GM23338 (cell line): Measurements from ENCODE around the gene TRIM24. TPM values are rescaled to one million over a fixed set of nuclear protein-coding genes. Genes with fewer than 3 reads are reported as not detected.

Experiments used
- CREB1 ChIP-seq: fragments of 250-450 bp; sonication (Bioruptor Pico); IDR thresholded peaks from 2 replicates; pipeline ENCODE4 v1.5.0; 2020; ENCODE audit warnings: low read depth, mild to moderate bottlenecking, moderate library complexity
- NANOG ChIP-seq: IDR thresholded peaks from 2 replicates; pipeline ENCODE4 v1.6.1; 2016; ENCODE audit warnings: antibody characterized with exemption, borderline replicate concordance
- POLR2AphosphoS5 ChIP-seq: IDR thresholded peaks from 2 replicates; pipeline ENCODE4 v1.6.1; 2016; ENCODE audit warnings: antibody characterized with exemption, low read depth
- STAT1 ChIP-seq: IDR thresholded peaks from one replicate; pipeline ENCODE4 v1.6.1; 2016; ENCODE audit warnings: antibody characterized with exemption; ENCODE audit not compliant: unreplicated experiment
- ZNF114 ChIP-seq: fragments of 250-450 bp; sonication (Bioruptor Pico); IDR thresholded peaks from 2 replicates; pipeline ENCODE4 v1.5.0; 2020; ENCODE audit warnings: mild to moderate bottlenecking, moderate library complexity
- ZNF331 ChIP-seq: fragments of 250-450 bp; sonication (Bioruptor Pico); IDR thresholded peaks from 2 replicates; pipeline ENCODE4 v1.5.0; 2020; ENCODE audit warnings: low read depth, mild to moderate bottlenecking, moderate library complexity
- polyA plus RNA-seq: library from polyadenylated mRNA; unstranded; fragments of >200 nt; fragmentation: Nextera tagmentation; extraction: Ambion mirVana; gene quantifications from 2 replicates; pipeline ENCODE4 v1.2.1, GENCODE V29; 2016
- total RNA-seq: library from RNA; depleted of rRNA; stranded (reverse); fragments of >200 nt; shearing (Covaris generic); gene quantifications from 2 replicates; pipeline ENCODE4 v1.2.3, GENCODE V29; 2014
- TF ChIP-seq, protein P1 (sequence below): fragments of 250-450 bp; sonication (Bioruptor Pico); IDR thresholded peaks from 2 replicates; pipeline ENCODE4 v1.5.0; 2020; ENCODE audit warnings: mild to moderate bottlenecking, moderate library complexity
- TF ChIP-seq, protein P2 (sequence below), 2 experiments: fragments of 200-600 bp in 1 of 2; sonication (generic) in 1 of 2; conservative IDR thresholded peaks; 2 replicates each; pipeline versions ENCODE4 v1.5.1 to v1.6.1; 2016 to 2017; ENCODE audit warnings: antibody characterized with exemption in 2 of 2, low read depth in 2 of 2, mild to moderate bottlenecking in 2 of 2, moderate library complexity in 1 of 2

TRIM24 gene
- total and polyA plus RNA-seq, 2 experiments from 2014 or later: 67.0 to 120 TPM

DNA sequence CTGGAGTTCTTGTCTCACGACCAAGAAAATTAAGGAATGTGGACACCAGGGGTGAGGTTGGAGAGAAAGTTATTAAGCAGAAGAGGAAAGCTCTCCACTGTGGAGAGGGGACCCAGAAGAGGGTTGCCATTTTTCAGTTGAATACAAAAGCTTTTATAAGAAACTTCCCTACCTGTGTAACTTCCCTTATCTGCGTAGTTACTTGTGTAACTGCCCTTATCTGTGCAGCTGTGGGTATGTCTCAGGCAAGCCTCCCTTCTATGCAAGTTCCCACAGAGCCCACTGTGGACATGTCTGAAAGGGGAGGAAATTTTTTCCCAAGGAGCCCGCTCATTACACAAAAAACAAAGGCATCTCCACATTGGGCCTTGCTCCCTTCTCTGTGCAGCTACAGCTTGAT, 146.2 kb downstream of the TRIM24 start (continued):
- TF ChIP-seq, protein P1, sequence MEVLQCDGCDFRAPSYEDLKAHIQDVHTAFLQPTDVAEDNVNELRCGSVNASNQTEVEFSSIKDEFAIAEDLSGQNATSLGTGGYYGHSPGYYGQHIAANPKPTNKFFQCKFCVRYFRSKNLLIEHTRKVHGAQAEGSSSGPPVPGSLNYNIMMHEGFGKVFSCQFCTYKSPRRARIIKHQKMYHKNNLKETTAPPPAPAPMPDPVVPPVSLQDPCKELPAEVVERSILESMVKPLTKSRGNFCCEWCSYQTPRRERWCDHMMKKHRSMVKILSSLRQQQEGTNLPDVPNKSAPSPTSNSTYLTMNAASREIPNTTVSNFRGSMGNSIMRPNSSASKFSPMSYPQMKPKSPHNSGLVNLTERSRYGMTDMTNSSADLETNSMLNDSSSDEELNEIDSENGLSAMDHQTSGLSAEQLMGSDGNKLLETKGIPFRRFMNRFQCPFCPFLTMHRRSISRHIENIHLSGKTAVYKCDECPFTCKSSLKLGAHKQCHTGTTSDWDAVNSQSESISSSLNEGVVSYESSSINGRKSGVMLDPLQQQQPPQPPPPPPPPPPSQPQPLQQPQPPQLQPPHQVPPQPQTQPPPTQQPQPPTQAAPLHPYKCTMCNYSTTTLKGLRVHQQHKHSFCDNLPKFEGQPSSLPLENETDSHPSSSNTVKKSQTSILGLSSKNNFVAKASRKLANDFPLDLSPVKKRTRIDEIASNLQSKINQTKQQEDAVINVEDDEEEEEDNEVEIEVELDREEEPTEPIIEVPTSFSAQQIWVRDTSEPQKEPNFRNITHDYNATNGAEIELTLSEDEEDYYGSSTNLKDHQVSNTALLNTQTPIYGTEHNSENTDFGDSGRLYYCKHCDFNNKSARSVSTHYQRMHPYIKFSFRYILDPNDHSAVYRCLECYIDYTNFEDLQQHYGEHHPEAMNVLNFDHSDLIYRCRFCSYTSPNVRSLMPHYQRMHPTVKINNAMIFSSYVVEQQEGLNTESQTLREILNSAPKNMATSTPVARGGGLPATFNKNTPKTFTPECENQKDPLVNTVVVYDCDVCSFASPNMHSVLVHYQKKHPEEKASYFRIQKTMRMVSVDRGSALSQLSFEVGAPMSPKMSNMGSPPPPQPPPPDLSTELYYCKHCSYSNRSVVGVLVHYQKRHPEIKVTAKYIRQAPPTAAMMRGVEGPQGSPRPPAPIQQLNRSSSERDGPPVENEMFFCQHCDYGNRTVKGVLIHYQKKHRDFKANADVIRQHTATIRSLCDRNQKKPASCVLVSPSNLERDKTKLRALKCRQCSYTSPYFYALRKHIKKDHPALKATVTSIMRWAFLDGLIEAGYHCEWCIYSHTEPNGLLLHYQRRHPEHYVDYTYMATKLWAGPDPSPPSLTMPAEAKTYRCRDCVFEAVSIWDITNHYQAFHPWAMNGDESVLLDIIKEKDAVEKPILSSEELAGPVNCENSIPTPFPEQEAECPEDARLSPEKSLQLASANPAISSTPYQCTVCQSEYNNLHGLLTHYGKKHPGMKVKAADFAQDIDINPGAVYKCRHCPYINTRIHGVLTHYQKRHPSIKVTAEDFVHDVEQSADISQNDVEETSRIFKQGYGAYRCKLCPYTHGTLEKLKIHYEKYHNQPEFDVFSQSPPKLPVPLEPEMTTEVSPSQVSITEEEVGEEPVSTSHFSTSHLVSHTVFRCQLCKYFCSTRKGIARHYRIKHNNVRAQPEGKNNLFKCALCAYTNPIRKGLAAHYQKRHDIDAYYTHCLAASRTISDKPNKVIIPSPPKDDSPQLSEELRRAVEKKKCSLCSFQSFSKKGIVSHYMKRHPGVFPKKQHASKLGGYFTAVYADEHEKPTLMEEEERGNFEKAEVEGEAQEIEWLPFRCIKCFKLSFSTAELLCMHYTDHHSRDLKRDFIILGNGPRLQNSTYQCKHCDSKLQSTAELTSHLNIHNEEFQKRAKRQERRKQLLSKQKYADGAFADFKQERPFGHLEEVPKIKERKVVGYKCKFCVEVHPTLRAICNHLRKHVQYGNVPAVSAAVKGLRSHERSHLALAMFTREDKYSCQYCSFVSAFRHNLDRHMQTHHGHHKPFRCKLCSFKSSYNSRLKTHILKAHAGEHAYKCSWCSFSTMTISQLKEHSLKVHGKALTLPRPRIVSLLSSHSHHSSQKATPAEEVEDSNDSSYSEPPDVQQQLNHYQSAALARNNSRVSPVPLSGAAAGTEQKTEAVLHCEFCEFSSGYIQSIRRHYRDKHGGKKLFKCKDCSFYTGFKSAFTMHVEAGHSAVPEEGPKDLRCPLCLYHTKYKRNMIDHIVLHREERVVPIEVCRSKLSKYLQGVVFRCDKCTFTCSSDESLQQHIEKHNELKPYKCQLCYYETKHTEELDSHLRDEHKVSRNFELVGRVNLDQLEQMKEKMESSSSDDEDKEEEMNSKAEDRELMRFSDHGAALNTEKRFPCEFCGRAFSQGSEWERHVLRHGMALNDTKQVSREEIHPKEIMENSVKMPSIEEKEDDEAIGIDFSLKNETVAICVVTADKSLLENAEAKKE (CRISPR knock-in tag): no peak
- TF ChIP-seq STAT1 (no peak), CREB1 (no peak), ZNF331 (CRISPR knock-in tag) (no peak), POLR2AphosphoS5 (no peak), ZNF114 (CRISPR knock-in tag) (no peak), NANOG (no peak)
- TF ChIP-seq, protein P2, sequence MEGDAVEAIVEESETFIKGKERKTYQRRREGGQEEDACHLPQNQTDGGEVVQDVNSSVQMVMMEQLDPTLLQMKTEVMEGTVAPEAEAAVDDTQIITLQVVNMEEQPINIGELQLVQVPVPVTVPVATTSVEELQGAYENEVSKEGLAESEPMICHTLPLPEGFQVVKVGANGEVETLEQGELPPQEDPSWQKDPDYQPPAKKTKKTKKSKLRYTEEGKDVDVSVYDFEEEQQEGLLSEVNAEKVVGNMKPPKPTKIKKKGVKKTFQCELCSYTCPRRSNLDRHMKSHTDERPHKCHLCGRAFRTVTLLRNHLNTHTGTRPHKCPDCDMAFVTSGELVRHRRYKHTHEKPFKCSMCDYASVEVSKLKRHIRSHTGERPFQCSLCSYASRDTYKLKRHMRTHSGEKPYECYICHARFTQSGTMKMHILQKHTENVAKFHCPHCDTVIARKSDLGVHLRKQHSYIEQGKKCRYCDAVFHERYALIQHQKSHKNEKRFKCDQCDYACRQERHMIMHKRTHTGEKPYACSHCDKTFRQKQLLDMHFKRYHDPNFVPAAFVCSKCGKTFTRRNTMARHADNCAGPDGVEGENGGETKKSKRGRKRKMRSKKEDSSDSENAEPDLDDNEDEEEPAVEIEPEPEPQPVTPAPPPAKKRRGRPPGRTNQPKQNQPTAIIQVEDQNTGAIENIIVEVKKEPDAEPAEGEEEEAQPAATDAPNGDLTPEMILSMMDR (conservative IDR thresholded peaks at IDR 0.05; ENCODE audit: low read depth in 2 of 2): no peak
